KMS-11 (cell line): ENCODE results near the gene TSPAN18.

Experiments used
- H2AFZ ChIP-seq: fragments of 200-600 bp; sonication (generic); 2 replicates; pipeline ENCODE4 v1.6.1; 2016; ENCODE audit warnings: antibody characterized with exemption, mixed run types, low read depth
- H3K27ac ChIP-seq: fragments of 200-600 bp; sonication (generic); 2 replicates; pipeline ENCODE4 v1.6.1; 2016; ENCODE audit warnings: mild to moderate bottlenecking, mixed run types
- H3K27me3 ChIP-seq: fragments of 200-600 bp; sonication (generic); 2 replicates; pipeline ENCODE4 v1.6.1; 2017; ENCODE audit warnings: mild to moderate bottlenecking, low read depth, mixed run types, moderate library complexity; ENCODE audit not compliant: insufficient read depth
- H3K36me3 ChIP-seq: fragments of 200-600 bp; sonication (generic); 2 replicates; pipeline ENCODE4 v1.6.1; 2017; ENCODE audit warnings: mild to moderate bottlenecking, mixed run types; ENCODE audit not compliant: insufficient read depth
- H3K4me1 ChIP-seq: fragments of 200-600 bp; sonication (generic); 2 replicates; pipeline ENCODE4 v1.6.1; 2016; ENCODE audit warnings: mild to moderate bottlenecking, low read depth, mixed run types; ENCODE audit not compliant: poor library complexity, severe bottlenecking
- H3K4me2 ChIP-seq: fragments of 200-600 bp; sonication (generic); 2 replicates; pipeline ENCODE4 v1.7.0; 2016; ENCODE audit warnings: mild to moderate bottlenecking, mixed run types
- H3K4me3 ChIP-seq: fragments of 200-600 bp; sonication (generic); IDR thresholded peaks from 2 replicates; pipeline ENCODE4 v1.6.1; 2017; ENCODE audit warnings: low read depth, low read length, mixed read lengths; ENCODE audit not compliant: insufficient read depth
- H3K79me2 ChIP-seq: fragments of 200-600 bp; sonication (generic); 2 replicates; pipeline ENCODE4 v1.6.1; 2016; ENCODE audit warnings: low read depth, mixed run types; ENCODE audit not compliant: insufficient read depth
- H3K9ac ChIP-seq: fragments of 200-600 bp; sonication (generic); 2 replicates; pipeline ENCODE4 v1.6.1; 2016; ENCODE audit warnings: mild to moderate bottlenecking, mixed run types
- H4K20me1 ChIP-seq: fragments of 200-600 bp; sonication (generic); 2 replicates; pipeline ENCODE4 v1.6.1; 2016; ENCODE audit warnings: mild to moderate bottlenecking, mixed run types; ENCODE audit not compliant: insufficient read depth
- CTCF ChIP-seq: fragments of 200-600 bp; sonication (generic); conservative IDR thresholded peaks from 2 replicates; pipeline ENCODE4 v1.6.1; 2017; ENCODE audit warnings: low read depth, mild to moderate bottlenecking, antibody characterized with exemption, low read length, moderate library complexity, mixed read lengths

Gene TSPAN18

DNA sequence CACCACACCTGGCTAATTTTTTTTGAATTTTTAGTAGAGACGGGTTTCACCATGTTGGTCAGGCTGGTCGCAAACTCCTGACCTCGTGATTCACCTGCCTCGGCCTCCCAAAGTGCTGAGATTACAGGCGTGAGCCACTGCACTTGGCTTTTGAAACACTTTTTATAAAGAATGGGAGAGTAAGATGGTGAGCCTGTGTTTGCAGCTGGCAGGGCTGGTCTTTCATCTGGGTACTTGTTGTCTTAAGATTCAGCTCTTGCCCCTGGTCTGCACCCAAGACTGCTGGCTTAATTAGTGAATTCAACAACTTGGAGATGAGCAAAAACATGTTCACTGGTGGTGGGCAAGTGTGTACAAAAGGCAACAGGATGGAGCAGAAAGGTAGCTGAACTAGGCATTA is 4.0 kb downstream of the TSPAN18 start:
- no peak overlapping the region for H3K4me3 ChIP-seq
- H3K27ac ChIP-seq, result no peak overlapping the region
- no peak overlapping the region for H3K9ac ChIP-seq
- no peak overlapping the region for H2AFZ ChIP-seq
- no peak for TF ChIP-seq CTCF
- peaks cover 8% of the 10 kb centered on the region for H3K4me1 ChIP-seq
- no peaks in the 10 kb centered on the region for H3K79me2 ChIP-seq
- no peaks in the 10 kb centered on the region; the same call in 1 of the 2 replicates for H3K27me3 ChIP-seq
- no peaks in the 10 kb centered on the region for H4K20me1 ChIP-seq
- no peak overlapping the region for H3K4me2 ChIP-seq
- no peaks in the 10 kb centered on the region for H3K36me3 ChIP-seq

- no peaks in the 10 kb centered on the region for H3K36me3 ChIP-seq
- no peak overlapping the region for H3K9ac ChIP-seq
- no peaks in the 10 kb centered on the region for H4K20me1 ChIP-seq
- H3K4me2 ChIP-seq, result no peak overlapping the region
- H2AFZ ChIP-seq, result no peak overlapping the region
- H3K27ac ChIP-seq, result no peak overlapping the region
- no peaks in the 10 kb centered on the region for H3K27me3 ChIP-seq
- no peak overlapping the region for H3K4me3 ChIP-seq
- H3K4me1 ChIP-seq, result no peaks in the 10 kb centered on the region
- H3K79me2 ChIP-seq, result no peaks in the 10 kb centered on the region
- no peak for TF ChIP-seq CTCF
These were observed 5.1 kb downstream of the TSPAN18 start for GRCh38 chr11:44731685-44732430.

GRCh38 chr11:44732564-44732963 is 5.8 kb downstream of the TSPAN18 start:
- Histone ChIP-seq H3K4me1 (no peaks in the 10 kb centered on the region), H3K79me2 (no peaks in the 10 kb centered on the region), H3K4me3 (no peak overlapping the region), H4K20me1 (no peaks in the 10 kb centered on the region), H3K9ac (no peak overlapping the region), H3K36me3 (no peaks in the 10 kb centered on the region), H2AFZ (no peak overlapping the region), H3K4me2 (no peak overlapping the region), H3K27ac (no peak overlapping the region), H3K27me3 (no peaks in the 10 kb centered on the region)
- no peak for TF ChIP-seq CTCF

GRCh38 chr11:44733877-44734276 is 7.1 kb downstream of the TSPAN18 start:
- no peaks in the 10 kb centered on the region for H3K79me2 ChIP-seq
- TF ChIP-seq CTCF, result no peak
- no peaks in the 10 kb centered on the region for H3K27me3 ChIP-seq
- H3K4me2 ChIP-seq, result no peak overlapping the region
- H3K4me1 ChIP-seq, result no peaks in the 10 kb centered on the region
- H3K4me3 ChIP-seq, result no peak overlapping the region
- no peaks in the 10 kb centered on the region for H3K36me3 ChIP-seq
- no peak overlapping the region for H3K9ac ChIP-seq
- no peak overlapping the region for H2AFZ ChIP-seq
- no peaks in the 10 kb centered on the region for H4K20me1 ChIP-seq
- no peak overlapping the region for H3K27ac ChIP-seq
